B cell (primary cell): ENCODE data around the gene KAZN. TPM values are rescaled to one million over a fixed set of nuclear protein-coding genes. Genes with fewer than 3 reads are reported as not detected.

ENCODE experiments used
- ATAC-seq: fragments of 200-7000 bp; cut with Tn5 transposase; one replicate; pipeline ENCODE4 v1.10.0; 2021; ENCODE audit warnings: low read depth, mild to moderate bottlenecking, moderate number of reproducible peaks, moderate library complexity
- CTCF ChIA-PET: fragments of 350-600 bp; sonication (Branson Sonifier 250); formaldehyde crosslinking; loops from one replicate; lab custom pipeline; 2021; ENCODE audit warnings: antibody characterized with exemption, inconsistent platforms; lab: Charles Lee
- POLR2A ChIA-PET: fragments of 350-600 bp; sonication (Branson Sonifier 250); formaldehyde crosslinking; loops from one replicate; lab custom pipeline; 2021; ENCODE audit warnings: antibody characterized with exemption; lab: Charles Lee
- DNase-seq: peaks from one replicate; pipeline ENCODE4 v3.0.0; 2013
- H2AFZ ChIP-seq: 2 replicates; pipeline ENCODE4 v1.6.1; 2012; ENCODE audit warnings: mild to moderate bottlenecking, low read depth, low read length; ENCODE audit not compliant: insufficient read depth, poor library complexity, severe bottlenecking
- H3K27ac ChIP-seq, 2 donors: 1 replicate in 1 of 2; 2 replicates in 1 of 2; pipeline ENCODE4 v1.5.1; 2012 to 2013; ENCODE audit warnings: low read length in 2 of 2, mild to moderate bottlenecking in 2 of 2, moderate library complexity in 1 of 2
- H3K27me3 ChIP-seq, 4 experiments: fragments of 200-600 bp in 1 of 4; sonication (generic) in 1 of 4; replicated peaks in 1 of 4; 1 replicate in 2 of 4; 2 replicates in 2 of 4; pipeline versions ENCODE4 v1.6.1 to v1.7.0; 2013 to 2016; ENCODE audit warnings: low read length in 3 of 4, mild to moderate bottlenecking in 2 of 4, mixed read lengths in 1 of 4, moderate library complexity in 1 of 4; ENCODE audit not compliant: insufficient read depth in 4 of 4, control insufficient read depth in 3 of 4; ENCODE audit errors: control extremely low read depth in 1 of 4
- H3K36me3 ChIP-seq, 2 experiments: replicated peaks in 1 of 2; 1 replicate in 1 of 2; 2 replicates in 1 of 2; pipeline versions ENCODE4 v1.6.1 to v1.7.1; 2013; ENCODE audit warnings: low read length in 1 of 2; ENCODE audit not compliant: insufficient read depth in 2 of 2, control insufficient read depth in 1 of 2; ENCODE audit errors: control extremely low read depth in 1 of 2, extremely low read depth in 1 of 2
- H3K4me1 ChIP-seq, 2 donors: fragments of 200-600 bp in 1 of 2; sonication (generic) in 1 of 2; 1 replicate in 1 of 2; 2 replicates in 1 of 2; pipeline versions ENCODE4 v1.5.1 to v1.6.1; 2013 to 2017; ENCODE audit warnings: low read length in 2 of 2; ENCODE audit not compliant: control insufficient read depth in 2 of 2, insufficient read depth in 2 of 2
- H3K4me2 ChIP-seq: replicated peaks from 2 replicates; pipeline ENCODE3; 2012; ENCODE audit warnings: mild to moderate bottlenecking, low read depth, low read length; ENCODE audit not compliant: poor library complexity, severe bottlenecking
- H3K4me3 ChIP-seq, 5 experiments: fragments of 200-600 bp in 1 of 5; sonication (generic) in 1 of 5; 1 replicate in 3 of 5; 2 replicates in 2 of 5; pipeline versions ENCODE4 v1.5.1 to v1.7.0; 2011 to 2016; ENCODE audit warnings: low read length in 4 of 5, mild to moderate bottlenecking in 4 of 5, low read depth in 2 of 5, control low read depth in 1 of 5, moderate library complexity in 1 of 5; ENCODE audit not compliant: insufficient read depth in 1 of 5; ENCODE audit errors: control extremely low read depth in 1 of 5, extremely low read depth in 1 of 5
- H3K79me2 ChIP-seq: fragments of 200-600 bp; sonication (generic); one replicate; pipeline ENCODE4 v1.6.0; 2016; ENCODE audit warnings: low read length; ENCODE audit not compliant: control insufficient read depth, insufficient read depth
- H3K9ac ChIP-seq: fragments of 200-600 bp; sonication (generic); 2 replicates; pipeline ENCODE4 v1.6.1; 2017; ENCODE audit warnings: mild to moderate bottlenecking, low read length, moderate library complexity
- H3K9me3 ChIP-seq, 3 donors: one replicate each; pipeline versions ENCODE4 v1.6.1 to v1.7.1; 2013; ENCODE audit warnings: low read length in 2 of 3; ENCODE audit not compliant: control insufficient read depth in 2 of 3, insufficient read depth in 1 of 3; ENCODE audit errors: control extremely low read depth in 1 of 3
- H4K20me1 ChIP-seq: 2 replicates; pipeline ENCODE4 v1.6.0; 2012; ENCODE audit warnings: mild to moderate bottlenecking, low read length; ENCODE audit not compliant: insufficient read depth, control insufficient read depth, poor library complexity, severe bottlenecking
- H3K27ac Mint-ChIP-seq: one replicate; pipeline ENCODE4 v1.8.0; 2021; ENCODE audit warnings: mixed read lengths
- H3K27me3 Mint-ChIP-seq: one replicate; pipeline ENCODE4 v1.8.0; 2021; ENCODE audit warnings: mixed read lengths
- H3K4me1 Mint-ChIP-seq: one replicate; pipeline ENCODE4 v1.8.0; 2021; ENCODE audit warnings: mixed read lengths
- H3K4me3 Mint-ChIP-seq: one replicate; pipeline ENCODE4 v1.8.0; 2021; ENCODE audit warnings: mixed read lengths
- H3K9me3 Mint-ChIP-seq: one replicate; pipeline ENCODE4 v1.8.0; 2022; ENCODE audit warnings: mixed read lengths; ENCODE audit not compliant: insufficient read depth
- CTCF ChIP-seq: fragments of 200-600 bp; IDR thresholded peaks from one replicate; pipeline ENCODE4 v1.8.0; 2022; ENCODE audit warnings: antibody characterized with exemption, mild to moderate bottlenecking
- EZH2 ChIP-seq: IDR thresholded peaks from 2 replicates; pipeline ENCODE4 v1.6.1; 2012; ENCODE audit warnings: borderline replicate concordance, low read depth, mild to moderate bottlenecking, moderate library complexity, low read length; ENCODE audit not compliant: insufficient read depth, poor library complexity, severe bottlenecking
- WGBS: methylation state at CpG from one replicate; pipeline ENCODE4 v1.1.5; 2013; ENCODE audit warnings: missing lambda C conversion rate; ENCODE audit not compliant: insufficient coverage; 5-methylcytosine and 5-hydroxymethylcytosine counted together
- intact Hi-C: fragments of 100-400 bp; cut with micrococcal nuclease; formaldehyde crosslinking; loops from one replicate; pipeline ENCODE4 v1.10.0; 2022
- polyA plus RNA-seq: library from polyadenylated mRNA; depleted of rRNA; stranded (reverse); fragments of >200 nt; gene quantifications from 2 replicates; pipeline ENCODE4 v1.2.3, GENCODE V29; 2012
- total RNA-seq, 2 donors: library from RNA; stranded (reverse); fragments of 120-200 nt in 1 of 2; gene quantifications; 1 replicate in 1 of 2; 2 replicates in 1 of 2; pipeline versions ENCODE4 v1.2.3 to v1.2.4, GENCODE V29; 2013 to 2022

KAZN gene
- total and polyA plus RNA-seq, 2 donors (not counting 1 experiment from before 2014, with no cell fraction given) = 0.13 to 0.39 TPM

DNA sequence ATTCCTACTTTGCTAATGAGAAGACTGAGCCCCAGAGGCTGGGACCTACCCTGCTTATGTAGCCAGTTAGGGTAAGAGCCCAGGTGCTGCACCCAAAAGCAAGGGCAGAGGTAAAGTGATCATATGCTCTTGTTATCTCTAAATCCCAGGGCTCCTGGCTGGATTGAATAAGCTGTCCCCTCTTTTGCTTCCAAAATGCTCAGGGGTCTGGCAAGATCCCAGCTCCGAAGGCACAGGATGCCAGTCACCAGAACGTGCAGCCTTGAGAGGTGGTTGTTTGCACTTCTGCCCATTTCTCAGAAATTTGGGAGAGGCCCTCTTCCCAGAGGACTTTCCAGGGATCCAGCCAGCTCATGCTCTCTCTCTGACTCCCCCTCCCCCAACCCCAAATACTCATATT lies 412.7 kb downstream of the KAZN start:
- ATAC-seq (no peak), DNase-seq (no peak)
- Mint-ChIP-seq H3K9me3 (no peaks in the 10 kb centered on the region), H3K4me1 (no peaks in the 10 kb centered on the region), H3K27ac (no peak overlapping the region), H3K4me3 (no peak overlapping the region), H3K27me3 (peaks cover 6% of the 10 kb centered on the region)
- Histone ChIP-seq H3K27ac (no peak overlapping the region), H2AFZ (no peak overlapping the region), H3K79me2 (no peaks in the 10 kb centered on the region), H4K20me1 (no peaks in the 10 kb centered on the region), H3K36me3 (no peaks in the 10 kb centered on the region), H3K9ac (no peak overlapping the region), H3K9me3 (peaks cover 0 to 4% (median 0%) of the 10 kb centered on the region in 3 donors), H3K27me3 (no peaks in the 10 kb centered on the region), H3K4me2 (no peak overlapping the region), H3K4me1 (no peaks in the 10 kb centered on the region), H3K4me3 (no peak overlapping the region)
- 88% methylated on average over 2 of the region's 2 CpGs for WGBS
- TF ChIP-seq CTCF = no peak
- no peak for TF ChIP-seq EZH2
- ChIA-PET POLR2A (no interaction called here), CTCF (interaction anchor here (0.7 kb wide), 1 partner anchor 17 kb away, joined by 3 read pairs; no protein-coding TSS in a partner anchor)
- intact Hi-C loops = no loop called here

DNA sequence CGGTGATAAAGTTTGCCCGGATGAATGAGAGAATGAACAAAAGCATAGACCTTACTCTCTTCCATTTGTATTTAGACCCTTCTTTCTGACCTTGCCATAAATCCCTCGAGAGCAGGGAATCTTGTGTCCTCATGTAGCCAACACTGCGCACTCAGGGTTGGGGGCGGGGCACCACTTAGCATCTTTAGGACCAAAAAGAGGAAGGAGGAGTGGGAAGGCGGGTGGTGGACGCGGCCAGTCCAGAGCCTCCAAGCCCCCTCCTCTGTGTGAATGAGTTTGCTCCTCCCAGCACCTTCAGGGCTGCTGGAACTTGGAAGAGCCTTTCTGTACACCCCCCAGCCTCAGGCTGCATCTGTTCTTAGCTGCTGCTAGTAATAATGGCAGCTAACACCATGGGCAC lies 413.2 kb downstream of the KAZN start:
- Mint-ChIP-seq H3K27me3 (peaks cover 3% of the 10 kb centered on the region), H3K4me1 (no peaks in the 10 kb centered on the region), H3K9me3 (no peaks in the 10 kb centered on the region), H3K27ac (no peak overlapping the region), H3K4me3 (no peak overlapping the region)
- peaks cover 0 to 4% (median 0%) of the 10 kb centered on the region in 3 donors for H3K9me3 ChIP-seq
- H3K36me3 ChIP-seq = no peaks in the 10 kb centered on the region
- WGBS = 89% methylated on average over 3 of the region's 8 CpGs
- no peak overlapping the region for H3K4me2 ChIP-seq
- ChIA-PET CTCF (no interaction called here), POLR2A (no interaction called here)
- no peak overlapping the region for H3K27ac ChIP-seq
- no peak for TF ChIP-seq CTCF
- TF ChIP-seq EZH2 = no peak
- no peak overlapping the region for H3K4me3 ChIP-seq
- no peak overlapping the region for H2AFZ ChIP-seq
- H3K9ac ChIP-seq = no peak overlapping the region
- intact Hi-C loops = no loop called here
- H3K4me1 ChIP-seq = no peaks in the 10 kb centered on the region
- H4K20me1 ChIP-seq = no peaks in the 10 kb centered on the region
- H3K27me3 ChIP-seq = no peaks in the 10 kb centered on the region
- ATAC-seq (no peak), DNase-seq (no peak)
- H3K79me2 ChIP-seq = no peaks in the 10 kb centered on the region
